Measurements from ENCODE around the gene TMEM150A. TPM values are rescaled to one million over a fixed set of nuclear protein-coding genes. Genes with fewer than 3 reads are reported as not detected.

Gene TMEM150A
- total and polyA plus RNA-seq, 2 of the 13 experiments (the other 11 are each of a cell fraction or from before 2014, with no cell fraction given): 30.1 to 70.4 TPM

- TF ChIP-seq FOXP4 (CRISPR knock-in tag; IDR thresholded peaks at IDR 0.05): peak; percentile 28; the same call in 1 of the 2 replicates
- TF ChIP-seq IRF2 (CRISPR knock-in tag; IDR thresholded peaks at IDR 0.05): peak; percentile 78
- no peak for TF ChIP-seq ZNF597 (CRISPR knock-in tag; IDR thresholded peaks at IDR 0.05)
- TF ChIP-seq ZFP90 (CRISPR knock-in tag; IDR thresholded peaks at IDR 0.05; ENCODE audit: borderline replicate concordance): no peak
- TF ChIP-seq HES4 (CRISPR knock-in tag; IDR thresholded peaks at IDR 0.05; ENCODE audit: borderline replicate concordance): no peak
- TF ChIP-seq RARG (CRISPR knock-in tag; IDR thresholded peaks at IDR 0.05; ENCODE audit: low read depth): no peak
- TF ChIP-seq HNF4G (IDR thresholded peaks at IDR 0.05; ENCODE audit: borderline replicate concordance, low read depth, low read length): peak; percentile 63; the same call in 1 of the 2 replicates
- peak; percentile 52; the same call in 1 of the 2 replicates for TF ChIP-seq HNF4G (CRISPR knock-in tag; IDR thresholded peaks at IDR 0.05; ENCODE audit: borderline replicate concordance, low read depth)
- TF ChIP-seq CEBPZ (IDR thresholded peaks at IDR 0.05; ENCODE audit: low read length): no peak
- TF ChIP-seq ZSCAN5A (CRISPR knock-in tag; IDR thresholded peaks at IDR 0.05; ENCODE audit: borderline replicate concordance): no peak
- no peak for TF ChIP-seq MAF1 (CRISPR knock-in tag; IDR thresholded peaks at IDR 0.05; ENCODE audit: borderline replicate concordance)
- no peak for TF ChIP-seq BHLHE40 (IDR thresholded peaks at IDR 0.05; ENCODE audit: low read length)
- no peak for TF ChIP-seq ZEB1 (IDR thresholded peaks at IDR 0.05; ENCODE audit: insufficient replicate concordance, low read depth)
- 0 out of 2 replicates have a peak, but pooled peaks have one; percentile 14 for TF ChIP-seq RERE (CRISPR knock-in tag; IDR thresholded peaks at IDR 0.05; ENCODE audit: low read depth)
- no peak for TF ChIP-seq PAF1 (CRISPR knock-in tag; IDR thresholded peaks at IDR 0.05)
Measured at GRCh38 chr2:85602476-85603234, at the start of gene TMEM150A (continued).
